Measurements from ENCODE around the gene STX8.

The STX8 gene

GRCh38 chr17:9472541-9472940 is 103.1 kb downstream of the STX8 start:
- peaks cover 7% of the 10 kb centered on the region for H3K36me3 Mint-ChIP-seq (ENCODE audit: low read depth)

GRCh38 chr17:9472094-9472493 is 103.5 kb downstream of the STX8 start:
- no peak for TF ChIP-seq CTCF (IDR thresholded peaks at IDR 0.05; ENCODE audit: unreplicated experiment in 3 of 3)
- H3K4me3 Mint-ChIP-seq, result no peak overlapping the region

More at GRCh38 chr17:9472541-9472940, 103.1 kb downstream of the STX8 start:
- Mint-ChIP-seq H3K4me3 (no peak overlapping the region), H3K9me3 (no peaks in the 10 kb centered on the region), H3K27me3 (ENCODE audit: low read depth) (no peaks in the 10 kb centered on the region), H3K27ac (no peak overlapping the region), H3K4me1 (no peaks in the 10 kb centered on the region)
- TF ChIP-seq CTCF (IDR thresholded peaks at IDR 0.05; ENCODE audit: unreplicated experiment in 3 of 3), result no peak

GRCh38 chr17:9470171-9470570 is 105.4 kb downstream of the STX8 start:
- TF ChIP-seq CTCF (IDR thresholded peaks at IDR 0.05; ENCODE audit: unreplicated experiment in 3 of 3), result no peak
- H3K4me1 Mint-ChIP-seq, result peaks cover 9% of the 10 kb centered on the region
- H3K4me3 Mint-ChIP-seq, result no peak overlapping the region
- H3K36me3 Mint-ChIP-seq (ENCODE audit: low read depth), result peaks cover 7% of the 10 kb centered on the region
- no peaks in the 10 kb centered on the region for H3K27me3 Mint-ChIP-seq (ENCODE audit: low read depth)
- H3K27ac Mint-ChIP-seq, result peak overlapping the region in 2 of 3 experiments; percentile 6 to 24
- H3K9me3 Mint-ChIP-seq, result no peaks in the 10 kb centered on the region

More at GRCh38 chr17:9472094-9472493, 103.5 kb downstream of the STX8 start:
- no peaks in the 10 kb centered on the region for H3K27me3 Mint-ChIP-seq (ENCODE audit: low read depth)
- H3K27ac Mint-ChIP-seq, result no peak overlapping the region
- H3K4me1 Mint-ChIP-seq, result no peaks in the 10 kb centered on the region
- H3K36me3 Mint-ChIP-seq (ENCODE audit: low read depth), result peaks cover 7% of the 10 kb centered on the region
- H3K9me3 Mint-ChIP-seq, result no peaks in the 10 kb centered on the region

GRCh38 chr17:9468937-9469336 is 106.7 kb downstream of the STX8 start:
- Mint-ChIP-seq H3K4me3 (no peak overlapping the region), H3K9me3 (no peaks in the 10 kb centered on the region), H3K27ac (peak overlapping the region in 1 of 3 experiments; percentile 49), H3K27me3 (ENCODE audit: low read depth) (no peaks in the 10 kb centered on the region), H3K4me1 (peaks cover 18% of the 10 kb centered on the region), H3K36me3 (ENCODE audit: low read depth) (peaks cover 7% of the 10 kb centered on the region)
- no peak for TF ChIP-seq CTCF (IDR thresholded peaks at IDR 0.05; ENCODE audit: unreplicated experiment in 3 of 3)

GRCh38 chr17:9468532-9468931 is 107.1 kb downstream of the STX8 start:
- no peak for TF ChIP-seq CTCF (IDR thresholded peaks at IDR 0.05; ENCODE audit: unreplicated experiment in 3 of 3)
- Mint-ChIP-seq H3K27me3 (ENCODE audit: low read depth) (no peaks in the 10 kb centered on the region), H3K4me3 (no peak overlapping the region), H3K27ac (peak overlapping the region in 1 of 3 experiments; percentile 49), H3K9me3 (no peaks in the 10 kb centered on the region), H3K36me3 (ENCODE audit: low read depth) (peaks cover 7% of the 10 kb centered on the region), H3K4me1 (peaks cover 18% of the 10 kb centered on the region)

- TF ChIP-seq CTCF (IDR thresholded peaks at IDR 0.05; ENCODE audit: unreplicated experiment in 3 of 3), result no peak
- H3K27ac Mint-ChIP-seq, result peak overlapping the region in 1 of 3 experiments; percentile 32
- peaks cover 4% of the 10 kb centered on the region for H3K36me3 Mint-ChIP-seq (ENCODE audit: low read depth)
- H3K4me3 Mint-ChIP-seq, result no peak overlapping the region
- no peaks in the 10 kb centered on the region for H3K27me3 Mint-ChIP-seq (ENCODE audit: low read depth)
- H3K4me1 Mint-ChIP-seq, result peaks cover 18% of the 10 kb centered on the region
- H3K9me3 Mint-ChIP-seq, result no peaks in the 10 kb centered on the region
These were observed 108.1 kb downstream of the STX8 start for GRCh38 chr17:9467518-9467917.

All from nephron (organoid).